ENCODE measurements around the gene ZMYM2. TPM values are rescaled to one million over a fixed set of nuclear protein-coding genes. Genes with fewer than 3 reads are reported as not detected.

ZMYM2 gene
- total RNA-seq, 4 donors from 2014 or later = 40.6 to 92.8 (median 50.7) TPM

DNA sequence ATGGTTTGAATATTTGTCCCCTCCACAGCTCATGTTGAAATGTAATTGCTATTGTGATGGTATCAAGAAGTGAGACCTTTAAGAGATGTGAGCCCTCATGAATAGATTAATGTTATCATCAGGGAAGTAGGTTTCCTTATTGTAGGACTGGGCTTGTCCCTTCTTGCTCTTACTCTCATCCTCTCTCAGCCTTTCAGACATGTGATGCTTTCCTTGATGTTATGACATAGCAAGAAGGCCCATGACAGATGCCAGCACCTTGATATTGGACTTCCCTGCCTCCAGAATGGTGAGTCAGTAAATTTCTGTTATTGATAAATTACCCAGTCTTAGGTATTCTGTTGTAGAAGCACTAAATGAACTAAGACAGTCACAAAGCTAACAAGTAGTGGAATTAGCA lies 5.7 kb upstream of the ZMYM2 start:
- Histone ChIP-seq H3K4me1 (peaks cover 0 to 9% (median 0%) of the 10 kb centered on the region in 3 donors), H3K4me3 (no peak overlapping the region), H3K9me3 (no peaks in the 10 kb centered on the region), H3K27me3 (no peaks in the 10 kb centered on the region), H3K36me3 (no peaks in the 10 kb centered on the region), H3K27ac (no peak overlapping the region)
- no peak for TF ChIP-seq POLR2A (IDR thresholded peaks at IDR 0.05)
- no peak for TF ChIP-seq POLR2AphosphoS5 (IDR thresholded peaks at IDR 0.05)
- ATAC-seq = no peak

DNA sequence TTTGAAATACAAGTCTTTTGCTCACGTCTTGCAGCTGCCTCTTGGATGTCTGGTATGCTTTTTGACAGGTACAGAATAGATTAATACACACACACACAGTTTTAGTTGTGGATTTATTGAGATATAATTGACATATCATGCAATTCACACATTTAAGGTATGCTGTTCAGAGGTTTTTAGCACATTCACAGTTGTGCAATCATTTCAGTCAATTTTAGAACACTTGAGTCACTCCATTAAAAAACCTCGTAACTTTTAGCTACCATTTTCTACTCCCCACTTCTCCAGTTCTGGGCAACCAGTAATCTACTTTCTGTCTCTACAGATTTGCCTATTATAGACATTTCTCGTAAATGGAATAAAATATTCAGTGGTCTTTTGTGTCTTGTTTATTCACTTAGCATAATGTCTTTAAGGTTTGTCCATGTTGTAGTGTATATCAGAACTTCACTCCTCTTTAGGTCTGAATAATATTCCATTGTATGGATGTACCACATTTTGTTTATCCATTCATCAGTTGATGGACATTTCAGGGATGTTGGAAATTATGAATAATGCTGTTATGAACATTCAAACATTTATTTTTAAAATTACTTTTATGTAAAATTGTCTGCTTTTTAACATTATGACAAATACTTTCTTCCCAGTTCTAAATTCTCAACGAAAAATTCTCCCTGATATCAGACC lies 2.5 kb upstream of the ZMYM2 start:
- no peak overlapping the region for H3K4me3 ChIP-seq
- no peaks in the 10 kb centered on the region for H3K36me3 ChIP-seq
- ATAC-seq = no peak
- peaks cover 0 to 27% (median 7%) of the 10 kb centered on the region in 3 donors for H3K4me1 ChIP-seq
- TF ChIP-seq POLR2A (IDR thresholded peaks at IDR 0.05) (no peak), POLR2AphosphoS5 (IDR thresholded peaks at IDR 0.05) (no peak), EP300 (IDR thresholded peaks at IDR 0.05) (no peak)
- TF ChIP-seq, protein P1, sequence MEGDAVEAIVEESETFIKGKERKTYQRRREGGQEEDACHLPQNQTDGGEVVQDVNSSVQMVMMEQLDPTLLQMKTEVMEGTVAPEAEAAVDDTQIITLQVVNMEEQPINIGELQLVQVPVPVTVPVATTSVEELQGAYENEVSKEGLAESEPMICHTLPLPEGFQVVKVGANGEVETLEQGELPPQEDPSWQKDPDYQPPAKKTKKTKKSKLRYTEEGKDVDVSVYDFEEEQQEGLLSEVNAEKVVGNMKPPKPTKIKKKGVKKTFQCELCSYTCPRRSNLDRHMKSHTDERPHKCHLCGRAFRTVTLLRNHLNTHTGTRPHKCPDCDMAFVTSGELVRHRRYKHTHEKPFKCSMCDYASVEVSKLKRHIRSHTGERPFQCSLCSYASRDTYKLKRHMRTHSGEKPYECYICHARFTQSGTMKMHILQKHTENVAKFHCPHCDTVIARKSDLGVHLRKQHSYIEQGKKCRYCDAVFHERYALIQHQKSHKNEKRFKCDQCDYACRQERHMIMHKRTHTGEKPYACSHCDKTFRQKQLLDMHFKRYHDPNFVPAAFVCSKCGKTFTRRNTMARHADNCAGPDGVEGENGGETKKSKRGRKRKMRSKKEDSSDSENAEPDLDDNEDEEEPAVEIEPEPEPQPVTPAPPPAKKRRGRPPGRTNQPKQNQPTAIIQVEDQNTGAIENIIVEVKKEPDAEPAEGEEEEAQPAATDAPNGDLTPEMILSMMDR (IDR thresholded peaks at IDR 0.05) = no peak
- 91 to 95% methylated on average over 4 of the region's 4 CpGs for WGBS, 2 donors (ENCODE audit: low coverage in 1 of 2)
- no peak overlapping the region for H3K27ac ChIP-seq
- no peaks in the 10 kb centered on the region for H3K9me3 ChIP-seq
- H3K27me3 ChIP-seq = no peaks in the 10 kb centered on the region

DNA sequence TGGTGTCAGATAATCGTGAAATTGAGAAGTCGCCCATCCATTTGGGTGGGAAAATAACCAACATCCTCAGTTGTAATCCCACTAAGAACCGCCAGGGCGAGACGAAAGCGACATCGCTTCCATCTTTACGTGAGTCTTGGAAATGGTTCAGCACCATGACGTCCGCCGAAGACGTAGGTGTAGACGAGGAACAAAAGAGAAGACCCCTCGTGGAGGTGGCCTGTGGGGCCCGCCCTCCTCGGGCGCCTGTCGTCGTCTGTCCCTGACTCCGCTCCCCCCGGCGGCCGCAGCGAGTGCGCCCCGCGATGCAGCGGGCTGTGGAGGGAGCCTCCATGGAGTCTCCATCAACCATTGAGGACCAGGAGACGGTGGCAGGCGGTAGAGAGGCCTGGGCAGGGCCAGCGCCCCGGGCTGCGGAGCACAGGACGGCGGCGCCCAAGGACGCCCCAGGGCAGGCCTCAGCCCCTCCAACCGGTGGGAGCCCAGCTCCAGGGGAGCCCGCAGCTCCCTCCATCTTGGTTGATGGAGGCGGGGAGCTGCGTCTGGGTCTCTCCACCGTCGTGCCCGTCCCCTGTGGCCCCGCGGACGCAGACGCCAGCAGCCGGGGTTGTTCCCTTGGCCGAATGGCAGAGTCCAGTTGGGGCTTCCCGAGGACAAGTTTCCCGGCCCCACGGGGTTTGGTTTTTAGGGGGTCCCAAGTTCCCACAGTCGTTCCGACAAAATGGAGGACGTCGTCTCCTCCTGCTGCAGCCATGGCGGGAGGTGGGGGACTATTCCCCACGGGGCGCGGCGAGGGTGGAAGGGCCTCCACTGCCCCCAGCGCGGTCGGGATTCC lies 990 bp upstream of the ZMYM2 start:
- H3K27me3 ChIP-seq = no peaks in the 10 kb centered on the region
- peak overlapping the region; percentile 92 to 99 (median 99) for H3K27ac ChIP-seq
- peak overlapping the region; percentile 92 to 97 for H3K4me3 ChIP-seq
- WGBS, 2 donors (ENCODE audit: low coverage in 1 of 2) = 6 to 14% methylated on average over 12 to 16 of the region's 65 CpGs
- TF ChIP-seq POLR2A (IDR thresholded peaks at IDR 0.05) (peak; percentile 13 to 26), EP300 (IDR thresholded peaks at IDR 0.05) (no peak)
- TF ChIP-seq, protein P1 (IDR thresholded peaks at IDR 0.05) = peak; percentile 65 to 76 (median 71)
- no peaks in the 10 kb centered on the region for H3K9me3 ChIP-seq
- no peaks in the 10 kb centered on the region for H3K36me3 ChIP-seq
- ATAC-seq = no peak
- H3K4me1 ChIP-seq = peaks cover 0 to 42% (median 11%) of the 10 kb centered on the region in 3 donors

DNA sequence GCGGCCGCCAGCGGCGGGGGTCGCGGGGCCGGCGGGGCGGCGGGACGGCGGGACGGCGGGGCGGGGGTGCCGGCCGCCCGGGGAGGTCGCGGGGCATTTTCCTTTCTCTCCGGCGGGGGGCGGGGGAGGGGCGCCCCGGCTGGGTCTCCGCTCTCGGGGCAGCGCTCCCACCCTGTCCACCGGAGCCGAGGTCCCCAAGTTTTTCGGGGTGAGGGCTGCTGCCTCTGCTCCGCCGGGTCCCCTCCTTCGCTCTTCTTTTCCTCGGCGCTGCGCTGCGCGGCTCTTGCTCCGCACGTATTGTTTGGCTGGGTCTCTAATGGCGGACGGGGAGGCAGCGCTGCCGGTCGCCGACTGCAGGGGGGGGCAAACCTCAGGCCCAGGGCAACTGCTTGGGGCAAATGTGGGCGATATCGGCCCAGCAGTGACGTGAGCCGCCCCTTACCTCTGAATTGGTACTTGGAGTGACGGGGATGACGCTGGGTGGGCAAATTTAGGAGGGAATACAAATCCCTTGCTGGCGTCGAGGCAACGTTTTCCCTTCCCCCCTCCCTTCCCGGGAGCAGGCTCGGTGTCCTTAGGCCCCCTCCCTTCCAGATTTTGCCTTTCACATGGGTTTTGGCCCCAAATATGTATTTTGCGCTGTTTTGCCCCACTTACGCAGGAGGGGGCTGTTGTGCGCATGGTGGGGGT lies 759 bp downstream of the ZMYM2 start:
- Histone ChIP-seq H3K27ac (peak overlapping the region; percentile 93 to 99 (median 99)), H3K4me1 (peaks cover 0 to 60% (median 15%) of the 10 kb centered on the region in 3 donors), H3K36me3 (no peaks in the 10 kb centered on the region), H3K4me3 (peak overlapping the region; percentile 92 to 97), H3K27me3 (no peaks in the 10 kb centered on the region), H3K9me3 (no peaks in the 10 kb centered on the region)
- ATAC-seq = no peak
- TF ChIP-seq, protein P1 (IDR thresholded peaks at IDR 0.05) = peak in 3 of 4 experiments; percentile 15 to 45 (median 36)
- TF ChIP-seq POLR2AphosphoS5 (IDR thresholded peaks at IDR 0.05) = no peak
- WGBS, 2 donors (ENCODE audit: low coverage in 1 of 2) = 0% methylated on average over 10 of the region's 61 CpGs; no CpG with 5 or more reads in 1 of the 2 donors

Data from gastroesophageal sphincter (tissue), 4 donors.